Measurements from ENCODE around the gene PLXNA2.

The PLXNA2 gene

DNA sequence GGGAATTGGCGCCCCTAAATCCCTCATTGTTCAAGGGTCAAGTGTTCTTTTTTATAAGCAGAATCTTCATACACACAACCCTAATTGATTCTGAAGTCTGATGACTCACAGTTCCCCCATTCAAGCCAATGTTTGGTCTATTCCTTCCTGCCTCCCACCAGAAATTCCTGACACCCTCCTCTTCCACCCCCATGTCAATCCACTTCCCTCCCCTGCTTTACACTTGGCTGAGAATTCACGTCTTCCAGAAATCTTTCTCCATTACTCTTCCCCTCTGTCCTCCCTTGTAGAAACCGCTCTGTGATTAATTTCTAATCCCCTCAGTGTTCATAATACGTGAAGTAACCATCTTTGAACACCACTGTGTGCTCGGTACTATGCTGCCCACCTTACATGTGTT lies 257.0 kb downstream of the PLXNA2 start:
- no peak overlapping the region for H3K4me3 ChIP-seq (ENCODE audit: low read depth, low read length)
- TF ChIP-seq CTCF (IDR thresholded peaks at IDR 0.05; ENCODE audit: low read depth, low read length), result no peak

DNA sequence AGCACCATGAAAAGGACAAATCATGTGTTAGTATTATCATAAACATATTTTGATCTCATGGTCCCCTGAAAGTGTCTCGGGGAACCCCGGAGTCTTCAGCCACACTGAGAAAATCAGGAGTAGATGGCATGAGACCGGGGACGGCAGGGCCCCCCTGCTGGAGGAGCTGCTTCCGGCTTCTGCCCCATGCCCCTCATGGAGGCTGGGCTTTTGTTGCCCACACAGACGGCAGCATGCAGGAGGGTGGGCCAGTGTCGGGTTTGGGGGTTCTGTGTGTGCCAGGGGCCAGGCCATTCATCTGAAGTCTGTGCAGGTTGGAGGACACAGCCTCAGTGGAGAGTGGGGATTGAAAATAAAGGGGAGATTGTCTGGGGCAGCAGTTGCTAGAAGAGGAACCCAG lies 258.2 kb downstream of the PLXNA2 start:
- no peak overlapping the region for H3K4me3 ChIP-seq (ENCODE audit: low read depth, low read length)
- TF ChIP-seq CTCF (IDR thresholded peaks at IDR 0.05; ENCODE audit: low read depth, low read length), result no peak

- no peak for TF ChIP-seq CTCF (IDR thresholded peaks at IDR 0.05; ENCODE audit: low read depth, low read length)
- no peak overlapping the region for H3K4me3 ChIP-seq (ENCODE audit: low read depth, low read length)
Measured at GRCh38 chr1:207984831-207985572, 259.2 kb downstream of the PLXNA2 start.

GRCh38 chr1:207983044-207983635 lies 261.0 kb downstream of the PLXNA2 start:
- no peak overlapping the region for H3K4me3 ChIP-seq (ENCODE audit: low read depth, low read length)
- no peak for TF ChIP-seq CTCF (IDR thresholded peaks at IDR 0.05; ENCODE audit: low read depth, low read length)

GRCh38 chr1:207981976-207982375 lies 262.2 kb downstream of the PLXNA2 start:
- peak; percentile 57; the same call in 1 of the 2 replicates for TF ChIP-seq CTCF (IDR thresholded peaks at IDR 0.05; ENCODE audit: low read depth, low read length)
- no peak overlapping the region for H3K4me3 ChIP-seq (ENCODE audit: low read depth, low read length)

DNA sequence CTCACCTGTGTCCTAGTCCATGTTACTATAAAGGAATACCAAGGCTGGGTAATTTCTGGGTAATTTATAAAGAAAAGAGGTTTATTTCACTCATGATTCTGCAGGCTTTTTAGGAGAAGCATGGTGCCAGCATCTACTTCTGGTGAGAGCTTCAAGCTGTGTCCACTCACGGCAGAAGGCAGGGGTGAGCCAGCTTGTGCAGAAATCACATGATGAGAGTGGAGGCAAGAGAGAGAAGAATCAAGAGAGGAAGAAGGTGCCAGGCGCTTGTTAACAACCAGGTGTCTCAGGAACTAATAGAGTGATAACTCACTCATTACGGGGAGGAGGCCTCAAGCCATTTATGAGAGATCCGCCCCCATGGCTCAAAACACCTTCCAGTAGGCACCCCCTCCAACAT lies 265.7 kb downstream of the PLXNA2 start:
- no peak overlapping the region for H3K4me3 ChIP-seq (ENCODE audit: low read depth, low read length)
- TF ChIP-seq CTCF (IDR thresholded peaks at IDR 0.05; ENCODE audit: low read depth, low read length), result no peak

- H3K4me3 ChIP-seq (ENCODE audit: low read depth, low read length), result no peak overlapping the region
- TF ChIP-seq CTCF (IDR thresholded peaks at IDR 0.05; ENCODE audit: low read depth, low read length), result no peak
Measured at GRCh38 chr1:207977876-207978275, 266.3 kb downstream of the PLXNA2 start.

Measured in WI38 (cell line).